Neuronal stem cell (in vitro differentiated cells): ENCODE data around the gene PDZD7.

Experiments
- DNase-seq: peaks from one replicate; pipeline ENCODE4 v3.0.0-alpha.2; 2013; ENCODE audit warnings: low spot score
- H2AFZ ChIP-seq: one replicate; pipeline ENCODE4 v1.6.1; 2013; ENCODE audit warnings: mild to moderate bottlenecking, low read length, inconsistent platforms
- H2AK5ac ChIP-seq: 2 replicates; pipeline ENCODE4 v1.6.1; 2013; ENCODE audit warnings: low read depth, mild to moderate bottlenecking, inconsistent platforms, low read length, moderate library complexity, mixed read lengths
- H2BK120ac ChIP-seq: 2 replicates; pipeline ENCODE4 v1.6.1; 2013; ENCODE audit warnings: low read depth, mild to moderate bottlenecking, inconsistent platforms, low read length, moderate library complexity, mixed read lengths
- H2BK12ac ChIP-seq: one replicate; pipeline ENCODE4 v1.6.1; 2013; ENCODE audit warnings: low read length, inconsistent platforms
- H2BK15ac ChIP-seq: 2 replicates; pipeline ENCODE4 v1.6.1; 2013; ENCODE audit warnings: mild to moderate bottlenecking, low read length, inconsistent platforms, mixed read lengths
- H2BK5ac ChIP-seq: one replicate; pipeline ENCODE4 v1.6.1; 2013; ENCODE audit warnings: inconsistent platforms, mild to moderate bottlenecking, low read length, moderate library complexity
- H3K14ac ChIP-seq: one replicate; pipeline ENCODE4 v1.6.1; 2013; ENCODE audit warnings: low read length, inconsistent platforms
- H3K18ac ChIP-seq: 2 replicates; pipeline ENCODE4 v1.6.1; 2013; ENCODE audit warnings: low read length, inconsistent platforms
- H3K23ac ChIP-seq: 2 replicates; pipeline ENCODE4 v1.6.1; 2013; ENCODE audit warnings: low read depth, mild to moderate bottlenecking, mixed read lengths, low read length, inconsistent platforms; ENCODE audit not compliant: poor library complexity
- H3K27ac ChIP-seq: replicated peaks from 3 replicates; pipeline ENCODE4 v1.5.1; 2013; ENCODE audit warnings: low read length, inconsistent platforms
- H3K27me3 ChIP-seq, 3 experiments: 2 replicates each; pipeline ENCODE4 v1.6.1; 2013; ENCODE audit warnings: low read length in 3 of 3, mild to moderate bottlenecking in 2 of 3, inconsistent platforms in 1 of 3, low read depth in 1 of 3, mixed read lengths in 1 of 3, moderate library complexity in 1 of 3; ENCODE audit not compliant: control insufficient read depth in 3 of 3, insufficient read depth in 3 of 3
- H3K36me3 ChIP-seq, 2 donors: replicated peaks in 1 of 2; 2 replicates each; pipeline ENCODE4 v1.6.1; 2013; ENCODE audit warnings: low read length in 2 of 2; ENCODE audit not compliant: control insufficient read depth in 2 of 2, insufficient read depth in 2 of 2
- H3K4ac ChIP-seq: 2 replicates; pipeline ENCODE4 v1.6.1; 2013; ENCODE audit warnings: inconsistent platforms, mild to moderate bottlenecking, low read length, moderate library complexity
- H3K4me1 ChIP-seq, 2 donors: 1 replicate in 1 of 2; 2 replicates in 1 of 2; pipeline ENCODE4 v1.6.1; 2013; ENCODE audit warnings: low read length in 2 of 2, low read depth in 1 of 2; ENCODE audit not compliant: control insufficient read depth in 2 of 2, insufficient read depth in 1 of 2
- H3K4me2 ChIP-seq: one replicate; pipeline ENCODE4 v1.6.1; 2013; ENCODE audit warnings: mild to moderate bottlenecking, low read length, inconsistent platforms; ENCODE audit not compliant: insufficient read depth, poor library complexity, severe bottlenecking
- H3K4me3 ChIP-seq, 2 donors: 2 replicates each; pipeline ENCODE4 v1.5.1; 2013; ENCODE audit warnings: low read length in 2 of 2, mild to moderate bottlenecking in 2 of 2, inconsistent platforms in 1 of 2, moderate library complexity in 1 of 2
- H3K79me1 ChIP-seq: one replicate; pipeline ENCODE4 v1.6.1; 2013; ENCODE audit warnings: low read depth, mild to moderate bottlenecking, inconsistent platforms, low read length, moderate library complexity
- H3K9ac ChIP-seq: one replicate; pipeline ENCODE4 v1.6.1; 2013; ENCODE audit warnings: mild to moderate bottlenecking, low read depth, low read length, inconsistent platforms; ENCODE audit not compliant: poor library complexity
- H3K9me3 ChIP-seq, 2 donors: replicated peaks in 1 of 2; 2 replicates each; pipeline versions ENCODE3 to v1.6.1; 2013; ENCODE audit warnings: low read length in 2 of 2, mild to moderate bottlenecking in 2 of 2, inconsistent platforms in 1 of 2, low read depth in 1 of 2, mixed read lengths in 1 of 2, moderate library complexity in 1 of 2; ENCODE audit not compliant: control insufficient read depth in 2 of 2, insufficient read depth in 1 of 2
- H4K8ac ChIP-seq: one replicate; pipeline ENCODE4 v1.6.1; 2013; ENCODE audit warnings: low read depth, mild to moderate bottlenecking, inconsistent platforms, low read length, moderate library complexity
- H4K91ac ChIP-seq: one replicate; pipeline ENCODE4 v1.6.1; 2013; ENCODE audit warnings: low read length, low read depth, mild to moderate bottlenecking, inconsistent platforms; ENCODE audit not compliant: poor library complexity
- WGBS, 2 donors: extraction: QIAGEN DNeasy Blood & Tissue Kit; methylation state at CpG; one replicate each; pipeline ENCODE4 v1.1.7; 2013; ENCODE audit warnings: missing lambda C conversion rate in 2 of 2, mixed read lengths in 1 of 2; ENCODE audit not compliant: insufficient read length in 2 of 2, insufficient replicate concordance in 1 of 2; ENCODE audit errors: extremely low coverage in 2 of 2; 5-methylcytosine and 5-hydroxymethylcytosine counted together

The PDZD7 gene

GRCh38 chr10:101006593-101007098 lies 24.3 kb downstream of the PDZD7 start:
- Histone ChIP-seq H4K8ac (peak overlapping the region; percentile 65), H3K14ac (no peak overlapping the region)

GRCh38 chr10:101005869-101006567 lies 24.9 kb downstream of the PDZD7 start:
- Histone ChIP-seq H4K91ac (no peak overlapping the region), H3K18ac (peak overlapping the region; percentile 28), H3K9ac (no peak overlapping the region), H2AK5ac (no peak overlapping the region), H4K8ac (no peak overlapping the region), H2BK120ac (no peak overlapping the region), H3K79me1 (peaks cover 25% of the 10 kb centered on the region), H3K4me2 (no peak overlapping the region), H3K27me3 (no peaks in the 10 kb centered on the region), H2BK15ac (no peak overlapping the region), H3K14ac (no peak overlapping the region), H3K23ac (no peak overlapping the region), H3K9me3 (no peaks in the 10 kb centered on the region), H2BK5ac (peak overlapping the region; percentile 53), H3K4me1 (peaks cover 14 to 21% of the 10 kb centered on the region in 2 donors), H3K4me3 (no peak overlapping the region), H2BK12ac (no peak overlapping the region), H3K4ac (no peak overlapping the region), H2AFZ (no peak overlapping the region), H3K36me3 (peaks cover 42 to 59% of the 10 kb centered on the region in 2 donors), H3K27ac (no peak overlapping the region)
- no CpG with 5 or more reads among the region's 4 CpGs for WGBS, 2 donors
- DNase-seq = no peak

More at GRCh38 chr10:101006593-101007098, 24.3 kb downstream of the PDZD7 start:
- H3K79me1 ChIP-seq = peaks cover 22% of the 10 kb centered on the region
- H3K9me3 ChIP-seq = no peaks in the 10 kb centered on the region
- no peak overlapping the region for H3K4me2 ChIP-seq
- peak overlapping the region; percentile 28 for H3K18ac ChIP-seq
- peak overlapping the region; percentile 75 for H2AK5ac ChIP-seq
- H4K91ac ChIP-seq = no peak overlapping the region
- peaks cover 8 to 18% of the 10 kb centered on the region in 2 donors for H3K4me1 ChIP-seq
- H3K23ac ChIP-seq = peak overlapping the region; percentile 89
- no peak overlapping the region for H3K4ac ChIP-seq
- no peak overlapping the region for H2BK15ac ChIP-seq
- peak overlapping the region; percentile 53 for H2BK5ac ChIP-seq
- no peak overlapping the region for H2BK120ac ChIP-seq
- no peak overlapping the region for H3K4me3 ChIP-seq
- no CpG with 5 or more reads among the region's 33 CpGs for WGBS, 2 donors
- H2BK12ac ChIP-seq = peak overlapping the region; percentile 73
- DNase-seq = no peak
- H3K9ac ChIP-seq = peak overlapping the region; percentile 50
- peaks cover 42 to 57% of the 10 kb centered on the region in 2 donors for H3K36me3 ChIP-seq
- H2AFZ ChIP-seq = no peak overlapping the region
- no peaks in the 10 kb centered on the region for H3K27me3 ChIP-seq
- no peak overlapping the region for H3K27ac ChIP-seq

- Histone ChIP-seq H2BK12ac (no peak overlapping the region), H3K14ac (no peak overlapping the region), H2BK120ac (no peak overlapping the region), H3K23ac (no peak overlapping the region), H3K79me1 (peaks cover 26% of the 10 kb centered on the region), H3K9ac (no peak overlapping the region), H3K18ac (peak overlapping the region; percentile 28), H2BK15ac (no peak overlapping the region), H2AFZ (no peak overlapping the region), H2BK5ac (peak overlapping the region; percentile 39), H3K4me3 (no peak overlapping the region), H3K27ac (no peak overlapping the region), H3K9me3 (no peaks in the 10 kb centered on the region), H3K4ac (no peak overlapping the region), H2AK5ac (no peak overlapping the region), H4K91ac (no peak overlapping the region), H3K36me3 (peaks cover 42 to 59% of the 10 kb centered on the region in 2 donors), H4K8ac (no peak overlapping the region), H3K4me1 (peaks cover 18 to 25% of the 10 kb centered on the region in 2 donors), H3K27me3 (no peaks in the 10 kb centered on the region), H3K4me2 (no peak overlapping the region)
- DNase-seq = no peak
- WGBS, 2 donors = no CpG with 5 or more reads among the region's 23 CpGs
Observed at GRCh38 chr10:101005361-101005760, 25.6 kb downstream of the PDZD7 start.

GRCh38 chr10:101003639-101004206 lies 27.2 kb downstream of the PDZD7 start:
- Histone ChIP-seq H2BK12ac (peak overlapping the region; percentile 8), H3K9ac (no peak overlapping the region), H3K18ac (no peak overlapping the region), H3K36me3 (peaks cover 40 to 59% of the 10 kb centered on the region in 2 donors), H4K91ac (no peak overlapping the region), H2AFZ (no peak overlapping the region), H3K9me3 (no peaks in the 10 kb centered on the region), H3K14ac (no peak overlapping the region), H3K23ac (no peak overlapping the region), H2AK5ac (no peak overlapping the region), H3K4me2 (no peak overlapping the region), H3K4me3 (no peak overlapping the region), H2BK15ac (no peak overlapping the region), H3K27ac (no peak overlapping the region), H2BK120ac (no peak overlapping the region), H2BK5ac (no peak overlapping the region), H3K4ac (no peak overlapping the region), H4K8ac (no peak overlapping the region), H3K4me1 (peaks cover 19 to 20% of the 10 kb centered on the region in 2 donors), H3K27me3 (no peaks in the 10 kb centered on the region), H3K79me1 (peaks cover 28% of the 10 kb centered on the region)
- WGBS, 2 donors = no CpG with 5 or more reads among the region's 18 CpGs
- DNase-seq = no peak
